GM12864 (cell line): ENCODE measurements around the gene LINC01488.

Experiments used
- DNase-seq: peaks from one replicate; pipeline ENCODE4 v3.0.0-alpha.2; 2011; ENCODE audit warnings: low read depth
- H3K4me3 ChIP-seq: 2 replicates; pipeline ENCODE4 v1.5.1; 2011; ENCODE audit warnings: mild to moderate bottlenecking, low read depth, low read length, control low read depth
- TF ChIP-seq, protein P1 (sequence below): IDR thresholded peaks from 2 replicates; pipeline ENCODE4 v1.5.1; 2011; ENCODE audit warnings: low read depth, mild to moderate bottlenecking, moderate library complexity, low read length, control low read depth, inconsistent platforms; ENCODE audit errors: missing control alignments

LINC01488 gene

DNA sequence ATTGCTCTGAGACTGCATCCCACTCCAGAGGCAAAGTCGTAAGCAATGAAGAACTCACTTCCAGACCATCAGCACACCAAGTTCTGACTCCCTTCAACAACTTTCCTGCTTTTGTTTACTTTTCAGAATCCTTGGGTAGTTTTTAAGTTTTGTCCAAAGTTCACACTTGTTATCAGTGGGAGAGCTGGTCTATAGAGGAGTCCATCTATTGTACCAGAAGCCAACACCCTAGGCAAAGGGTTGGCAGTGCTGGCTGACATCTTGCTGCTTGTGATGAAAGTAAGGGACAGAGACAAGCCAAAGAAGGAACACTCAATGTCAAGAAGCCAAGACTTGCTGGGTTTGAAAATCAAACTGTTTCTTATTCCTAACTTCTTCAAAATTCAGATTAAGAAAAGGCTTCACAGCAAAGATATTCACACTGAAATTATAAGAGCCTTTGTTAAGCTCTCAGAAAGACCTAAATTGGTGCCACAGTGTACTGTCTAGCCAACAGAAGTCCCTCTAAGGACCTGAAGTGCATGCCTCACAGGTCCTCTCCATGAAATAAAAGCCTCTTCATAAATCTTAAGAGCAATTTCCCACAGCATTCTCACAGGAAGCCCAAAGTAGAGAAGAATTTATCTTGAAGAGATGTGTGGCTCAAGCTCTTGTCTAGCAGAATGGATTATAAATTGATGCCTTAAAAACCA lies 21.5 kb upstream of the LINC01488 start:
- no peak for DNase-seq
- H3K4me3 ChIP-seq = no peak overlapping the region
- TF ChIP-seq, protein P1, sequence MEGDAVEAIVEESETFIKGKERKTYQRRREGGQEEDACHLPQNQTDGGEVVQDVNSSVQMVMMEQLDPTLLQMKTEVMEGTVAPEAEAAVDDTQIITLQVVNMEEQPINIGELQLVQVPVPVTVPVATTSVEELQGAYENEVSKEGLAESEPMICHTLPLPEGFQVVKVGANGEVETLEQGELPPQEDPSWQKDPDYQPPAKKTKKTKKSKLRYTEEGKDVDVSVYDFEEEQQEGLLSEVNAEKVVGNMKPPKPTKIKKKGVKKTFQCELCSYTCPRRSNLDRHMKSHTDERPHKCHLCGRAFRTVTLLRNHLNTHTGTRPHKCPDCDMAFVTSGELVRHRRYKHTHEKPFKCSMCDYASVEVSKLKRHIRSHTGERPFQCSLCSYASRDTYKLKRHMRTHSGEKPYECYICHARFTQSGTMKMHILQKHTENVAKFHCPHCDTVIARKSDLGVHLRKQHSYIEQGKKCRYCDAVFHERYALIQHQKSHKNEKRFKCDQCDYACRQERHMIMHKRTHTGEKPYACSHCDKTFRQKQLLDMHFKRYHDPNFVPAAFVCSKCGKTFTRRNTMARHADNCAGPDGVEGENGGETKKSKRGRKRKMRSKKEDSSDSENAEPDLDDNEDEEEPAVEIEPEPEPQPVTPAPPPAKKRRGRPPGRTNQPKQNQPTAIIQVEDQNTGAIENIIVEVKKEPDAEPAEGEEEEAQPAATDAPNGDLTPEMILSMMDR = no peak

DNA sequence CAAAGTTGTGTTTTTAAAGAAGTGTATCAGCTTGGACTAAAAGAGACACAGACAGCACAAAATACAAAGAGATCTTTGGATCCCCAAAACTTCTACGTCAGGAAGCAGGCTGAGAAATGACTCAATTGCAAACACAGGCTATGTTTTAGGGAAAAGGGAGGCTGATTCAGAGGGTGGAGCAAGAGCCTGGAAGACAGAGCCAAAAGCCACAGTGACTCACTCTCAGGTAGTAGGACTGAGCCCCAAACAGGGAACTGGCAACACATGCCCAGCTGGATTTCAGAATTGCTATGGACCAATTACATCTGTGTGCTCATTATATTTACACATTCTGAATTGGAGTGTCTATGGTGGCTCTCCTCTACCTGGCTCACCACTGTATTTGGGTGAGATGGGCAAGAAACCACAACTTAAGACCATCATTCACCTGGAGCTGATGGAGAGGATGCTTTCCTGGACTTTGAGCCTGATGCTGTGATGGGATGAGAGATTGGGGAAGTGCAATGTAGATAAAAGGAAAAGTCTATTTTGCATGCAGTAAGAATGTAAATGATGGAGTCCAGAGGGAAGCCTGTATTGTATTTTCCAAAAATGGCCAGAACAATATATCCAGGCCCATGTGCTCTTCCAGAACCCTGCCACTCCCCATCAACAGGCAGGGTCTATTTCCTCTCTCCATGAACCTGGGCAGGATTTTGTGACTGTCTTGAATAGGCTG lies 20.8 kb upstream of the LINC01488 start:
- TF ChIP-seq, protein P1 = no peak
- DNase-seq = no peak
- H3K4me3 ChIP-seq = no peak overlapping the region

DNA sequence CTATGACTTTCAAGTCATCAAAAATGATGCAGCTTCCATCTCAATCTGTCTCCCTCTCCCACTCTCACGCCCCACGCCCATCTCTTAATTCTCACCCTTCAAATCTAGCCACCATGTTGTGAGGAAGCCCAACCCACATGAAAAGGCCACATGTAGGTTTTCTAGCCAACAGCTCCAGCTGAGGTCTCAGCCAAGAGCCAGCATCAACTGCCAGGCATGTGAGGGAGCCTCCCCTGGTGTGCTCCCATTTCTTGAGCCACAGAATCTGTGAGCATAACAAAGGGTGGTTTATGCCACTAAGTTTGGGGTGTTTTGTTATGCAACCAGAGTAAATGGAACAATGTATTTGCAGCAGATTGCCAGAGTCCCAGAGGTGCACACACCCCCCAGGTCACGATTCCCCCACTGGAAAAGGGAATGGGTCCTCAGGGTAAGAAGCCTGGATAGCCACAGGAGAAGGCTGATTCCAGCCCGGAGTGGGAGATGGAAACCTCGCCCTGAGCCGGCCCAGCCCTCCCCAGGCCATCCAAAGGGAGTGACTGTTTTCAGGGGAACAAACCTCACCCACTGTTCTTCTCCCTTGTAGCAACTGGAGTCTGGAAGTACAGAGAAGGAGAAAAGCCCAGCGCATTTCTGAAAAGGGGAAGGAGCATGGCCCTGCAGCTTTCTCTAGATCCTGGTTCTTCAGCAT lies 20.0 kb upstream of the LINC01488 start:
- no peak overlapping the region for H3K4me3 ChIP-seq
- DNase-seq = no peak
- TF ChIP-seq, protein P1 = no peak

DNA sequence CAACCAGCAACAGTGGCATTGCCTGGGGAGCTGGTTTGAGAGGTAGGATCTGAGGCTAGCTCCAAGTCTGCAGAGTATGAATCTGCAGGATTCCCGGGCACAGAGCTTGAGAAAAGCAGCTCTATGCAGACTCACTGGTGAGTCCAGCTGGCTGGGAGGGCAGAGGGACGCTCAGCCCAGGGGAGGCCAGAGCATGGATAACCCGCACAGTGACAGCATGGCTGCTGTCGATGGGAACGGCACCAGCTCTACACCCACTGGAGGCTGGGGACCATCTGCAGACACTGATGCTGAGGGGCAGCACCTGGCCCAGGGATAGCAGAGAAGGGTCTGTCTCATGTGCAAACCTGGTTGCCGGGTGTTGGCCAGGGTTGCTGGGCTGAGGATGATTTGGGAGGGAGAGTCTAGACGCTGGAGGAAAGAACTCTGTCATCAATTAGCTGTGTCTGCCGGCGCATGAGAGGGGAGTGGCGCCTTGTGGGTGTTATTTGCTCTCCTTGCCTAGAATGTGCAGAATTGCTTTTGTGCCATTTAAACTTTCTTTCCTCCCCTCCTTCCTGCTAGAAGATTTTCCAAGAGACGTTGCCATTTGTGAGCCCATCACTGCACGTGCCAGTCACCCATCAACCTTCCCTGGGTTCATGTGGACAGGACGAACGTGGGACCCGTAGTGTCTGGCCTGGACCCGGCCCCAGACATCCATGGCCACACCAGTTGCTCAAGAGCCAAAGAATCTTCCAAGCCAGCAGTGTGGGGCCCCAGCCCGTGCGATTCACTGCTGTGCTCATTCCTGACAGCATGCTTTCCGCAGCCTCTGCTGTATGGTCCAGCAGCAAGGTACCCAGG lies 19.1 kb upstream of the LINC01488 start:
- no peak for DNase-seq
- TF ChIP-seq, protein P1 = no peak

DNA sequence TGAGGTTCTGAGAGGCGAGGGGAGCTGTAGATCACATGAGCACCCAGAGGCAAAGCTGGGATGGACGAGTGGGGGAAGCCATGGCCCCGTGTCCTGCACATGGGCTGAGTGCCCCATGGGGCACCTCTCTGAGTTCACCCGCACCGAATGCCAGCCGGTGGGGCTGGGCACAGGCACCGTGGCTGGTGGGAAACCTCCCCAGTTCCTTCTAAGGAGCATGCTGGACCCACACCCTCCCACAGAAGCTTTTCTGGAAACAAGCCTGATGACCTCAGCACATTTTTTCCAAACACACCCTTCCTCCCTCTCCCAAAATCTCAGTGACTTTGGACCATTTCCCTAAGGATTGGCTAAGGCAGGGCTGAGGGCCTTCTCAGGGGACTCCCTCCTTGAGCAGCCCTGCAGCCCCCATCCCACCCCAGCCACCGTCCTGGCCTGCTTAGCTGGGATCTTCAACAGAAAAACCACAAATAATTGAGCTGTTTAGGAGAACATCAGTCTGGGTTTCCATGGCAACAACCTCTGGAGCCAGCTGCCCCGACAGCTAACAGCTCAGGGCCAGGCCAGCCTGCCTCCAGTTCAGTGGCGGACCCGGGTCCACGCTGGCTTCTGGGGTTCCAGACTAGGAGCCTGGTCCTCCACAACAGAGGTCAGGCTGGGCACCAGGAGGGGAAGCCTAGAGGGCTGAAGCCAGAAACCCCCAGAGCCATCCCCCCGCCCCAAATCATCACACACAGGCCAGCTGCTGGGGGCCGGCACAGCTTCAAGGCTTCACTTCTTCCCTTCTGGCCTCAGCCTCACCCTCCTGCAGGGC lies 18.1 kb upstream of the LINC01488 start:
- no peak for DNase-seq

More for the DNA sequence above, 19.1 kb upstream of the LINC01488 start:
- no peak overlapping the region for H3K4me3 ChIP-seq

More for the DNA sequence above, 18.1 kb upstream of the LINC01488 start:
- no peak overlapping the region for H3K4me3 ChIP-seq
- TF ChIP-seq, protein P1 = no peak
